ENCODE results near the gene GREM2. TPM values are rescaled to one million over a fixed set of nuclear protein-coding genes. Genes with fewer than 3 reads are reported as not detected.

GREM2 gene
- total RNA-seq, 1 experiment from 2014 or later, result not detected

DNA sequence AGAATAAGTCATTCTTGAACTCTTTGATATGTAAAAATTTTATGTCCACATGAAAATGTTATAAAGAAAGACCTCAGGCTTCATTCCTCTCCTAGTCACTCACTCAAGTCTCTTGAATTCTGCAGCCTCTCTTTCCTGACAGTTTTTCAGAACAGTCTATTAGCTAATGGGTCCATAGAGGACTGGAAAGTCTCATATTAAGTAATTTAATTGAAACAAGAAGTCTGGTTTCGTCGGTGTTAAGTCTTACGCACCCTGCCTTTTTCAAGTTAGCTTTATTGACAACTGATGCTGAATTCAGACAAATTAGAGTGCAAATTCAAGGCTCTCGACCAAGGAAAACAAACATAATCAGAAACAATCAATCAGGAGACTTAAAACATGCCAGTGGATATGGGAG lies 105.8 kb downstream of the GREM2 start:
- intact Hi-C loops (cut with micrococcal nuclease), result no loop called here
- TF ChIP-seq CTCF (IDR thresholded peaks at IDR 0.05; ENCODE audit: unreplicated experiment), result no peak
- POLR2A ChIA-PET, result interaction anchor here (1.2 kb wide), 1 partner anchor 10 kb away, joined by 3 read pairs; no protein-coding TSS in a partner anchor
- Mint-ChIP-seq H3K27me3 (ENCODE audit: insufficient read depth, unreplicated experiment) (no peaks in the 10 kb centered on the region), H3K27ac (ENCODE audit: low read depth, unreplicated experiment) (no peak overlapping the region), H3K9me3 (ENCODE audit: unreplicated experiment) (no peaks in the 10 kb centered on the region), H3K36me3 (ENCODE audit: insufficient read depth, unreplicated experiment) (no peaks in the 10 kb centered on the region), H3K4me1 (ENCODE audit: insufficient read depth, unreplicated experiment) (no peaks in the 10 kb centered on the region), H3K4me3 (ENCODE audit: unreplicated experiment) (no peak overlapping the region)
- CTCF ChIA-PET, result interaction anchor here (0.9 kb wide), 1 partner anchor 32 kb away, joined by 3 read pairs; no protein-coding TSS in a partner anchor
- BruUV-seq (replicated peaks), result no TSS peak
- no peak for DNase-seq (ENCODE audit: unreplicated experiment)

GRCh38 chr1:240503558-240503957 lies 108.4 kb downstream of the GREM2 start:
- no TSS peak for BruUV-seq (replicated peaks)
- H3K27me3 Mint-ChIP-seq (ENCODE audit: insufficient read depth, unreplicated experiment), result no peaks in the 10 kb centered on the region
- ChIA-PET CTCF (interaction anchor here (0.6 kb wide), 1 partner anchor 425 kb away, joined by 3 read pairs; no protein-coding TSS in a partner anchor), POLR2A (interaction anchor here (0.7 kb wide), 1 partner anchor 163 kb away, joined by 3 read pairs; no protein-coding TSS in a partner anchor)
- no peaks in the 10 kb centered on the region for H3K36me3 Mint-ChIP-seq (ENCODE audit: insufficient read depth, unreplicated experiment)
- H3K4me3 Mint-ChIP-seq (ENCODE audit: unreplicated experiment), result no peak overlapping the region
- no peak overlapping the region for H3K27ac Mint-ChIP-seq (ENCODE audit: low read depth, unreplicated experiment)
- intact Hi-C loops (cut with micrococcal nuclease), result no loop called here
- TF ChIP-seq CTCF (IDR thresholded peaks at IDR 0.05; ENCODE audit: unreplicated experiment), result no peak
- H3K9me3 Mint-ChIP-seq (ENCODE audit: unreplicated experiment), result no peaks in the 10 kb centered on the region
- DNase-seq (ENCODE audit: unreplicated experiment), result no peak
- H3K4me1 Mint-ChIP-seq (ENCODE audit: insufficient read depth, unreplicated experiment), result no peaks in the 10 kb centered on the region

DNA sequence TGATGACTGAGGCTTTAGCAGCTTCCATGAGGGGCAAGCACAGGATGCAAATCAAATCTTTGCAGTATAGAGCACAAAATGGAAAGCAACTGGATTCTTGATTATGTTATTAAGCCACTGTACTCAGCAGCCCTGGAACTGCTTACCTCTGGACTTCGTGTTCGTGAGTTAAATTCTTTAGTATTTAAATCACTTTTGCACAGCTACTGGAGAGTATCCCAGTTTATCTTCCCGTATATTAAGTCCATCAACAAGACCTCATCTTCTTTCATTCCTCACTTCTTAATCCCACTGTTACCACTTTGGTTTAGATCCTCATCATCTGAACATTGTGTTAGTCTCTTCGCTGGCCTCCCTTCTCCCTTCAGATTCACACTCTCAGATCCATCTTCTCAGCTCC lies 108.9 kb downstream of the GREM2 start:
- intact Hi-C loops (cut with micrococcal nuclease), result no loop called here
- H3K27me3 Mint-ChIP-seq (ENCODE audit: insufficient read depth, unreplicated experiment), result no peaks in the 10 kb centered on the region
- no peaks in the 10 kb centered on the region for H3K4me1 Mint-ChIP-seq (ENCODE audit: insufficient read depth, unreplicated experiment)
- POLR2A ChIA-PET, result interaction anchor here (0.7 kb wide), 1 partner anchor 162 kb away, joined by 3 read pairs; no protein-coding TSS in a partner anchor
- no TSS peak for BruUV-seq (replicated peaks)
- H3K36me3 Mint-ChIP-seq (ENCODE audit: insufficient read depth, unreplicated experiment), result no peaks in the 10 kb centered on the region
- no peak for DNase-seq (ENCODE audit: unreplicated experiment)
- CTCF ChIA-PET, result no interaction called here
- TF ChIP-seq CTCF (IDR thresholded peaks at IDR 0.05; ENCODE audit: unreplicated experiment), result no peak
- no peak overlapping the region for H3K27ac Mint-ChIP-seq (ENCODE audit: low read depth, unreplicated experiment)
- no peak overlapping the region for H3K4me3 Mint-ChIP-seq (ENCODE audit: unreplicated experiment)
- no peaks in the 10 kb centered on the region for H3K9me3 Mint-ChIP-seq (ENCODE audit: unreplicated experiment)

DNA sequence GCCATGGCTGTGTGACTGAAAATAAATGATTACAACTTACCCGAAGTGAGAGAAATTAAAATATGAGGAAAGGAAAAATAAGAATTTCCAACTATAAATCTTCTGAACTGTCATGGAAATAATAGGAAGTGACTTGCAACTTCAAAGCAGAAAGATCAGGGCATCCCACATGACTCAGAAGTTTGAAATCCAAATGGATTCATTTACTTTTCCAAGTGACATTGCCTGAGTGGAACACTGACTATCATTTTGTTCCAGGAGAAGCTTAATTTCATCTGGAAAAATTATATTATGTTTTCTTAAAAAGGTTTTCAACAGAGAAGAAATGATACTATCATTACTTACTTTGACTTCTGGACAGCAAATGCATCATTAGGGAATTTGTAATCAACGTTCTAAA lies 110.8 kb downstream of the GREM2 start:
- ChIA-PET CTCF (interaction anchor here (0.6 to 1.8 kb wide), 6 partner anchors 10 to 313 kb away, joined by 3 to 5 read pairs (median 4); no protein-coding TSS in a partner anchor), POLR2A (interaction anchor here (0.6 to 0.8 kb wide), 3 partner anchors 11 to 158 kb away, joined by 3 read pairs; no protein-coding TSS in a partner anchor)
- BruUV-seq (replicated peaks), result no TSS peak
- Mint-ChIP-seq H3K27ac (ENCODE audit: low read depth, unreplicated experiment) (no peak overlapping the region), H3K27me3 (ENCODE audit: insufficient read depth, unreplicated experiment) (no peaks in the 10 kb centered on the region), H3K9me3 (ENCODE audit: unreplicated experiment) (no peaks in the 10 kb centered on the region), H3K4me3 (ENCODE audit: unreplicated experiment) (no peak overlapping the region), H3K4me1 (ENCODE audit: insufficient read depth, unreplicated experiment) (no peaks in the 10 kb centered on the region), H3K36me3 (ENCODE audit: insufficient read depth, unreplicated experiment) (no peaks in the 10 kb centered on the region)
- no peak for TF ChIP-seq CTCF (IDR thresholded peaks at IDR 0.05; ENCODE audit: unreplicated experiment)
- intact Hi-C loops (cut with micrococcal nuclease), result no loop called here
- DNase-seq (ENCODE audit: unreplicated experiment), result no peak

Measured in MCF 10A (cell line).